Suprapubic skin (tissue), 4 donors: ENCODE data around the gene LDHAL6B.

Experiments
- CTCF ChIP-seq, 2 donors: fragments of 200-600 bp in 1 of 2; fragments of 450-650 bp in 1 of 2; sonication (generic) in 1 of 2; IDR thresholded peaks; one replicate each; pipeline ENCODE4 v1.5.1; 2016 to 2019; ENCODE audit warnings: antibody characterized with exemption in 2 of 2, mild to moderate bottlenecking in 1 of 2, moderate library complexity in 1 of 2
- EP300 ChIP-seq: sonication (generic); formaldehyde crosslinking; IDR thresholded peaks from one replicate; pipeline ENCODE4 v1.6.1; 2017; ENCODE audit warnings: antibody characterized with exemption
- POLR2AphosphoS5 ChIP-seq, 3 donors: sonication (generic); formaldehyde crosslinking; IDR thresholded peaks; one replicate each; pipeline ENCODE4 v1.6.1; 2017; ENCODE audit warnings: antibody characterized with exemption in 3 of 3

- TF ChIP-seq CTCF (IDR thresholded peaks at IDR 0.05): no peak
- no peak for TF ChIP-seq EP300
- TF ChIP-seq POLR2AphosphoS5 (IDR thresholded peaks at IDR 0.05): no peak
Observed at GRCh38 chr15:59244337-59244736, 37.7 kb downstream of the LDHAL6B start.
